ENCODE measurements around the gene EMB.
"Not testable (repeated sequence)": the region's sequence is repeated elsewhere in the genome, so short reads cannot be mapped to it uniquely, and the experiment has no call there.

EMB gene

GRCh38 chr5:50406877-50407276 is 34.2 kb downstream of the EMB start:
- TF ChIP-seq CTCF (conservative IDR thresholded peaks at IDR 0.05; ENCODE audit: low read depth) = no peak
- peak; percentile 21 for DNase-seq (ENCODE audit: low spot score)
- POLR2A ChIA-PET (ENCODE audit: low non-redundant PET) = no interaction called here
- CTCF ChIA-PET = no interaction called here
- H3K27ac ChIP-seq = no peak overlapping the region

- ChIA-PET POLR2A (ENCODE audit: low non-redundant PET) (no interaction called here), CTCF (no interaction called here)
- no peak overlapping the region for H3K27ac ChIP-seq
- no peak for TF ChIP-seq CTCF (conservative IDR thresholded peaks at IDR 0.05; ENCODE audit: low read depth)
- DNase-seq (ENCODE audit: low spot score) = no peak
Measured at GRCh38 chr5:50401336-50401735, 39.8 kb downstream of the EMB start.

- peak; percentile 72 for DNase-seq (ENCODE audit: low spot score)
- H3K27ac ChIP-seq; POLR2A ChIA-PET (ENCODE audit: low non-redundant PET); CTCF ChIA-PET: not testable (repeated sequence)
Measured at GRCh38 chr5:50393925-50394609, 47.0 kb downstream of the EMB start.

- CTCF ChIA-PET; POLR2A ChIA-PET (ENCODE audit: low non-redundant PET); DNase-seq (ENCODE audit: low spot score); H3K27ac ChIP-seq: not testable (repeated sequence)
Measured at GRCh38 chr5:50392289-50392688, 48.8 kb downstream of the EMB start.

GRCh38 chr5:50384381-50384780 is 56.7 kb downstream of the EMB start:
- POLR2A ChIA-PET (ENCODE audit: low non-redundant PET); CTCF ChIA-PET; DNase-seq (ENCODE audit: low spot score); H3K27ac ChIP-seq: not testable (repeated sequence)

GRCh38 chr5:50376696-50377095 is 64.4 kb downstream of the EMB start:
- DNase-seq (ENCODE audit: low spot score); H3K27ac ChIP-seq; POLR2A ChIA-PET (ENCODE audit: low non-redundant PET): not testable (repeated sequence)
- CTCF ChIA-PET = interaction anchor here (0.6 kb wide), 1 partner anchor 139 kb away, joined by 3 read pairs; no protein-coding TSS in a partner anchor

- POLR2A ChIA-PET (ENCODE audit: low non-redundant PET); H3K27ac ChIP-seq; CTCF ChIA-PET; DNase-seq (ENCODE audit: low spot score): not testable (repeated sequence)
Measured at GRCh38 chr5:50369287-50370033, 71.6 kb downstream of the EMB start.

GRCh38 chr5:50365426-50366251 is 75.4 kb downstream of the EMB start:
- no peak overlapping the region for H3K27ac ChIP-seq
- ChIA-PET POLR2A (ENCODE audit: low non-redundant PET) (no interaction called here), CTCF (no interaction called here)
- TF ChIP-seq CTCF (conservative IDR thresholded peaks at IDR 0.05; ENCODE audit: low read depth) = no peak
- DNase-seq (ENCODE audit: low spot score) = no peak

- CTCF ChIA-PET; POLR2A ChIA-PET (ENCODE audit: low non-redundant PET): not testable (repeated sequence)
Measured at GRCh38 chr5:50364535-50365309, 76.4 kb downstream of the EMB start.

More at GRCh38 chr5:50364535-50365309, 76.4 kb downstream of the EMB start:
- DNase-seq (ENCODE audit: low spot score); H3K27ac ChIP-seq: not testable (repeated sequence)
